Neuron (in vitro differentiated cells): Measurements from ENCODE around the gene ST3GAL4.
"Not testable (repeated sequence)": the region's sequence is repeated elsewhere in the genome, so short reads cannot be mapped to it uniquely, and the experiment has no call there.

ENCODE experiments used
- H2AFZ ChIP-seq: one replicate; pipeline ENCODE4 v1.6.1; 2013; ENCODE audit warnings: low read depth, mild to moderate bottlenecking, inconsistent platforms, low read length, moderate library complexity
- H3K27me3 ChIP-seq: one replicate; pipeline ENCODE4 v1.6.1; 2013; ENCODE audit warnings: low read length; ENCODE audit not compliant: insufficient read depth
- H3K36me3 ChIP-seq: one replicate; pipeline ENCODE4 v1.6.1; 2013; ENCODE audit warnings: low read length; ENCODE audit not compliant: insufficient read depth
- H3K4me1 ChIP-seq: one replicate; pipeline ENCODE4 v1.6.1; 2013; ENCODE audit warnings: low read length; ENCODE audit not compliant: insufficient read depth
- H3K4me3 ChIP-seq: 2 replicates; pipeline ENCODE4 v1.5.1; 2013; ENCODE audit warnings: mild to moderate bottlenecking, low read length, moderate library complexity
- H3K9me3 ChIP-seq: one replicate; pipeline ENCODE4 v1.6.1; 2013; ENCODE audit warnings: low read length

The ST3GAL4 gene

GRCh38 chr11:126355324-126355925 lies at the start of gene ST3GAL4:
Gene ST3GAL4, plus strand, starts transcription at chr11:126355686. Its CDS starts 50,470 bp downstream, at chr11:126406156.
- H3K4me1 ChIP-seq = peaks cover 18% of the 10 kb centered on the region
- H2AFZ ChIP-seq = peak within 1 kb of the TSS; percentile 57

GRCh38 chr11:126305699-126306098 lies 49.8 kb upstream of the ST3GAL4 start:
- H3K9me3 ChIP-seq = peaks cover 2% of the 10 kb centered on the region
- peaks cover 15% of the 10 kb centered on the region for H3K4me1 ChIP-seq
- no peak overlapping the region for H3K4me3 ChIP-seq
- no peaks in the 10 kb centered on the region for H3K27me3 ChIP-seq
- peaks cover 3% of the 10 kb centered on the region for H3K36me3 ChIP-seq
- H2AFZ ChIP-seq = no peak overlapping the region

More at GRCh38 chr11:126355324-126355925, at the start of gene ST3GAL4:
- Histone ChIP-seq H3K9me3 (no peaks in the 10 kb centered on the region), H3K27me3 (no peaks in the 10 kb centered on the region), H3K36me3 (no peaks in the 10 kb centered on the region), H3K4me3 (peak within 1 kb of the TSS; percentile 86)

GRCh38 chr11:126307706-126308105 lies 47.8 kb upstream of the ST3GAL4 start:
- Histone ChIP-seq H3K9me3 (no peaks in the 10 kb centered on the region), H3K4me3 (no peak overlapping the region), H2AFZ (no peak overlapping the region), H3K27me3 (no peaks in the 10 kb centered on the region), H3K4me1 (peaks cover 15% of the 10 kb centered on the region), H3K36me3 (peaks cover under 1% of the 10 kb centered on the region)

GRCh38 chr11:126308271-126308671 lies 47.2 kb upstream of the ST3GAL4 start:
- Histone ChIP-seq H3K27me3 (no peaks in the 10 kb centered on the region), H2AFZ (no peak overlapping the region), H3K9me3 (no peaks in the 10 kb centered on the region), H3K4me3 (no peak overlapping the region), H3K4me1 (peaks cover 11% of the 10 kb centered on the region), H3K36me3 (no peaks in the 10 kb centered on the region)

- not testable (repeated sequence) for H3K4me1 ChIP-seq, H3K27me3 ChIP-seq, H2AFZ ChIP-seq, H3K4me3 ChIP-seq, H3K9me3 ChIP-seq, H3K36me3 ChIP-seq
These were observed 46.7 kb upstream of the ST3GAL4 start for GRCh38 chr11:126308771-126309170.

GRCh38 chr11:126310200-126310991 lies 45.1 kb upstream of the ST3GAL4 start:
- H3K27me3 ChIP-seq = no peaks in the 10 kb centered on the region
- H2AFZ ChIP-seq = no peak overlapping the region
- no peak overlapping the region for H3K4me3 ChIP-seq
- no peaks in the 10 kb centered on the region for H3K9me3 ChIP-seq
- H3K4me1 ChIP-seq = peaks cover 4% of the 10 kb centered on the region
- H3K36me3 ChIP-seq = no peaks in the 10 kb centered on the region

- Histone ChIP-seq H2AFZ (no peak overlapping the region), H3K27me3 (no peaks in the 10 kb centered on the region), H3K4me1 (peaks cover 4% of the 10 kb centered on the region), H3K4me3 (no peak overlapping the region), H3K9me3 (no peaks in the 10 kb centered on the region), H3K36me3 (no peaks in the 10 kb centered on the region)
These were observed 44.5 kb upstream of the ST3GAL4 start for GRCh38 chr11:126310992-126311310.

- Histone ChIP-seq H3K4me3 (no peak overlapping the region), H3K4me1 (peaks cover 4% of the 10 kb centered on the region), H3K9me3 (no peaks in the 10 kb centered on the region), H3K27me3 (no peaks in the 10 kb centered on the region), H2AFZ (no peak overlapping the region), H3K36me3 (no peaks in the 10 kb centered on the region)
These were observed 43.8 kb upstream of the ST3GAL4 start for GRCh38 chr11:126311401-126312291.

GRCh38 chr11:126312961-126313360 lies 42.5 kb upstream of the ST3GAL4 start:
- Histone ChIP-seq H3K36me3 (no peaks in the 10 kb centered on the region), H3K9me3 (no peaks in the 10 kb centered on the region), H3K4me3 (no peak overlapping the region), H3K27me3 (no peaks in the 10 kb centered on the region), H2AFZ (no peak overlapping the region), H3K4me1 (peaks cover 4% of the 10 kb centered on the region)

GRCh38 chr11:126313826-126314225 lies 41.7 kb upstream of the ST3GAL4 start:
- H3K27me3 ChIP-seq = no peaks in the 10 kb centered on the region
- no peak overlapping the region for H3K4me3 ChIP-seq
- H3K4me1 ChIP-seq = no peaks in the 10 kb centered on the region
- no peaks in the 10 kb centered on the region for H3K9me3 ChIP-seq
- H3K36me3 ChIP-seq = no peaks in the 10 kb centered on the region
- H2AFZ ChIP-seq = no peak overlapping the region

- no peak overlapping the region for H3K4me3 ChIP-seq
- no peak overlapping the region for H2AFZ ChIP-seq
- no peaks in the 10 kb centered on the region for H3K4me1 ChIP-seq
- H3K36me3 ChIP-seq = no peaks in the 10 kb centered on the region
- no peaks in the 10 kb centered on the region for H3K9me3 ChIP-seq
- no peaks in the 10 kb centered on the region for H3K27me3 ChIP-seq
These were observed 38.1 kb upstream of the ST3GAL4 start for GRCh38 chr11:126317432-126317755.

- H3K4me1 ChIP-seq = no peaks in the 10 kb centered on the region
- no peaks in the 10 kb centered on the region for H3K36me3 ChIP-seq
- no peak overlapping the region for H3K4me3 ChIP-seq
- no peaks in the 10 kb centered on the region for H3K27me3 ChIP-seq
- H2AFZ ChIP-seq = no peak overlapping the region
- no peaks in the 10 kb centered on the region for H3K9me3 ChIP-seq
These were observed 37.5 kb upstream of the ST3GAL4 start for GRCh38 chr11:126317756-126318573.
